Pancreas (tissue), 10 donors: ENCODE measurements around the gene USHBP1. TPM values are rescaled to one million over a fixed set of nuclear protein-coding genes. Genes with fewer than 3 reads are reported as not detected.

ENCODE experiments used
- ATAC-seq, 4 donors: fragments of 200-7000 bp; cut with Tn5 transposase; one replicate each; pipeline versions ENCODE4 v1.8.0 to v1.9.1; 2020; ENCODE audit warnings: mild to moderate bottlenecking in 4 of 4, moderate library complexity in 4 of 4
- DNase-seq, 6 donors: peaks; one replicate each; pipeline ENCODE4 v3.0.0-alpha.2; 2020
- FAIRE-seq: peaks from 2 replicates; lab custom pipeline; 2012; peaks lifted over from hg19 to GRCh38; lab: Jason Lieb, UNC
- H3K27ac ChIP-seq, 4 donors: fragments of 200-600 bp; sonication (generic); 1 replicate in 3 of 4; 2 replicates in 1 of 4; pipeline versions ENCODE4 v1.5.0 to v1.8.0; 2020
- H3K27me3 ChIP-seq, 4 donors: fragments of 200-600 bp; one replicate each; pipeline ENCODE4 v1.8.0; 2021
- H3K36me3 ChIP-seq, 3 donors: fragments of 200-600 bp; sonication (generic) in 1 of 3; one replicate each; pipeline versions ENCODE4 v1.5.0 to v1.8.0; 2020 to 2021
- H3K4me1 ChIP-seq, 3 donors: fragments of 200-600 bp; one replicate each; pipeline ENCODE4 v1.8.0; 2021
- H3K4me3 ChIP-seq, 4 donors: fragments of 200-600 bp; sonication (generic) in 2 of 4; one replicate each; pipeline versions ENCODE4 v1.5.0 to v1.8.0; 2020 to 2021
- H3K9me3 ChIP-seq, 4 donors: fragments of 200-600 bp; one replicate each; pipeline ENCODE4 v1.8.0; 2021
- WGBS, 2 donors: extraction: QIAGEN DNeasy Blood & Tissue Kit; methylation state at CpG; one replicate each; pipeline ENCODE4 v1.1.7; 2013; 5-methylcytosine and 5-hydroxymethylcytosine counted together
- intact Hi-C, 3 donors: fragments of 100-400 bp; cut with DNase I; formaldehyde crosslinking; loops; one replicate each; pipeline versions ENCODE4 v1.11.1 to v1.14.2; 2022
- polyA plus RNA-seq, 2 donors: library from polyadenylated mRNA; stranded (reverse); fragments of 200-250 nt; gene quantifications; one replicate each; pipeline ENCODE4 v1.2.3, GENCODE V29; 2013
- total RNA-seq, 6 donors: library from RNA; stranded (reverse); fragmentation: NEBNext Ultra II Directional in 4 of 6; extraction: Animal tissue kit (Norgen Biotek cat#: 25700) in 4 of 6; gene quantifications; one replicate each; pipeline versions ENCODE4 v1.2.1 to v1.2.4, GENCODE V29; 2021 to 2023
- TF ChIP-seq, protein P1 (sequence below), 4 donors: fragments of 200-600 bp; sonication (generic) in 3 of 4; IDR thresholded peaks; one replicate each; pipeline versions ENCODE4 v1.5.0 to v1.8.0; 2021; ENCODE audit warnings: antibody characterized with exemption in 4 of 4
- donor health status: healthy with polysubstance abuse.
- donor health status: DM: no; HTN: no; CAD: no; lungs with moderate emphysema.
- donor health status: DM: no; HTN: no; CAD: no.
- donor health status: control.
- donor health status: control.
- donor health status: Bipolar disorder and iron deficiency.
- donor health status: DM: yes; HTN: yes; CAD: no.
- donor health status: DM: no; HTN: no; CAD: no.
- donor health status: DM: no; HTN: no; CAD: no.
- donor health status: DM: yes; HTN: yes; CAD: no.

Gene USHBP1, protein sequence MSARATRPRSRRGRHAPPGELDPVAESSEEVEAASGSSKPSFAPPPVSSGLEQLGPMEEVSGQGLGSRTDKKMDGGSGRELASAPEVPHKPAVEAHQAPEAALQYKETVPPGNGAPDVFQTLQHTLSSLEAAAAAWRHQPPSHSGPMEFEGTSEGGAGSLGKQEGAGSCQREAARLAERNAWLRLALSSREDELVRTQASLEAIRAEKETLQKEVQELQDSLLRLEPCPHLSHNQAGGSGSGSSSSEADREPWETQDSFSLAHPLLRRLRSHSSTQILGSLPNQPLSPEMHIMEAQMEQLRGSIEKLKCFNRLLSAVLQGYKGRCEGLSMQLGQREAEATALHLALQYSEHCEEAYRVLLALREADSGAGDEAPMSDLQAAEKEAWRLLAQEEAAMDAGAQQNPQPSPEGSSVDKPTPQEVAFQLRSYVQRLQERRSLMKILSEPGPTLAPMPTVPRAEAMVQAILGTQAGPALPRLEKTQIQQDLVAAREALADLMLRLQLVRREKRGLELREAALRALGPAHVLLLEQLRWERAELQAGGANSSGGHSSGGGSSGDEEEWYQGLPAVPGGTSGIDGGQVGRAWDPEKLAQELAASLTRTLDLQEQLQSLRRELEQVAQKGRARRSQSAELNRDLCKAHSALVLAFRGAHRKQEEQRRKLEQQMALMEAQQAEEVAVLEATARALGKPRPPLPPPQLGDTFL
- total RNA-seq (1 to 10 TPM; 1.2 to 2.9 (median 1.8) TPM), polyA plus RNA-seq (10 to 100 TPM in 1 of 2 donors, 1 to 10 TPM in 1; 9.3 to 11.1 TPM)

DNA sequence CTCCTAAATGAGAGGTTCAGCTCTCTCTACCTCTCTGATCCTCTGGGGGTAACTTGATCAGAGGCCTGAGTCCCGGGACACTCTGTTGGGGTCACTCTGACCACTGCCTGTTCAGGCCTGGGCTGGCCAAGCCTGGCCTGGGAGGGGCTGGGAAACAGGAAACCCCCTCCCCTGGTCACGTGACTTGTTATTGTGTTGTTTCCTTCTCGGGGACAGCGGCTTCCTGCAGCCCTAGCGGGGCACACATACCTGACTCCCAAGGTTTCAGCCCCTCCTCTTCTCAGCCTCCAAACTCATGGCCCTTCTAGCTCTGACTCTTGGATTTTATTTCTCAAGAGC, at the start of gene USHBP1:
Gene USHBP1, minus strand, starts transcription at position 105 of the 339 bp plus-strand sequence. CDS start 446 bp downstream, outside the sequence.
- Histone ChIP-seq H3K9me3 (no peaks in the 10 kb centered on the region), H3K4me3 (no peak within 1 kb of the TSS), H3K27me3 (no peaks in the 10 kb centered on the region), H3K36me3 (no peaks in the 10 kb centered on the region), H3K4me1 (peaks cover 4 to 9% (median 8%) of the 10 kb centered on the region in 3 donors), H3K27ac (no peak within 1 kb of the TSS)
- DNase-seq (no peak), ATAC-seq (no peak), FAIRE-seq (no peak)
- WGBS, 2 donors, result 65 to 66% methylated on average over 5 of the region's 5 CpGs
- TF ChIP-seq, protein P1, sequence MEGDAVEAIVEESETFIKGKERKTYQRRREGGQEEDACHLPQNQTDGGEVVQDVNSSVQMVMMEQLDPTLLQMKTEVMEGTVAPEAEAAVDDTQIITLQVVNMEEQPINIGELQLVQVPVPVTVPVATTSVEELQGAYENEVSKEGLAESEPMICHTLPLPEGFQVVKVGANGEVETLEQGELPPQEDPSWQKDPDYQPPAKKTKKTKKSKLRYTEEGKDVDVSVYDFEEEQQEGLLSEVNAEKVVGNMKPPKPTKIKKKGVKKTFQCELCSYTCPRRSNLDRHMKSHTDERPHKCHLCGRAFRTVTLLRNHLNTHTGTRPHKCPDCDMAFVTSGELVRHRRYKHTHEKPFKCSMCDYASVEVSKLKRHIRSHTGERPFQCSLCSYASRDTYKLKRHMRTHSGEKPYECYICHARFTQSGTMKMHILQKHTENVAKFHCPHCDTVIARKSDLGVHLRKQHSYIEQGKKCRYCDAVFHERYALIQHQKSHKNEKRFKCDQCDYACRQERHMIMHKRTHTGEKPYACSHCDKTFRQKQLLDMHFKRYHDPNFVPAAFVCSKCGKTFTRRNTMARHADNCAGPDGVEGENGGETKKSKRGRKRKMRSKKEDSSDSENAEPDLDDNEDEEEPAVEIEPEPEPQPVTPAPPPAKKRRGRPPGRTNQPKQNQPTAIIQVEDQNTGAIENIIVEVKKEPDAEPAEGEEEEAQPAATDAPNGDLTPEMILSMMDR (IDR thresholded peaks at IDR 0.05), result no peak
- intact Hi-C loops, result no loop called here

DNA sequence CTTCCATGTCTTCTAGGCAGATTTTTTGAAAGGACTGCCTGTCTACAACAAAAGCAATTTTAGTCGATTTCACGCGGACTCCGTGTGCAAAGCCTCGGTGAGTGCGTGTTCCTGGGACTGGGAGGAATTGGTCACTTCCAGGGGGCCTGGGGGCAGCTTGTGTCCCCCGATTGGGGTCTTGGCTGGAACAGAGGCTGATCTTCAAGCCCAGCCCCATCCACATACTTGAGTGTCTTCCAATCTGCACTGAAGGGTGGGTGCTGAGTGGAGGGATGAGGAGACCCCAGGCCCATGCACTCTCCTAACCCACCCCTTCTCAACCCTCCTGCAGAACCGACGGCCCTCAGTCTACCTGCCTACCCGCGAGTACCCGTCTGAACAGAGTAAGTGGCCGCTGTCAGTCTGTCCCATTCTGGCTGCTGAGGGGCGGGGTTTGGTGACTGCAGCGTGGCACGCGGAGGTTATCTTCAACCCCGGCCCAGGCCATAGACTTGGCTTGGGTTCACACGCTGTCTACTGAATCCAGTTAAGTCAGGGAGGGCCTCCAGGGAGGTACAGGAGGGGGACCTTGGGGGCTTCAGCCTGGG, 49.6 kb upstream of the USHBP1 start:
- ATAC-seq (no peak), FAIRE-seq (no peak), DNase-seq (no peak)
- TF ChIP-seq, protein P1 (IDR thresholded peaks at IDR 0.05), result no peak
- no peak overlapping the region for H3K4me3 ChIP-seq
- 87% methylated on average over 19 of the region's 19 CpGs for whole genome bisulfite sequencing, 2 donors
- H3K27ac ChIP-seq, result no peak overlapping the region
- no peaks in the 10 kb centered on the region for H3K9me3 ChIP-seq
- H3K4me1 ChIP-seq, result peaks cover 0 to 4% (median 2%) of the 10 kb centered on the region in 3 donors
- peaks cover 0 to 13% (median 6%) of the 10 kb centered on the region in 3 donors for H3K36me3 ChIP-seq
- intact Hi-C loops, result no loop called here
- no peaks in the 10 kb centered on the region for H3K27me3 ChIP-seq

DNA sequence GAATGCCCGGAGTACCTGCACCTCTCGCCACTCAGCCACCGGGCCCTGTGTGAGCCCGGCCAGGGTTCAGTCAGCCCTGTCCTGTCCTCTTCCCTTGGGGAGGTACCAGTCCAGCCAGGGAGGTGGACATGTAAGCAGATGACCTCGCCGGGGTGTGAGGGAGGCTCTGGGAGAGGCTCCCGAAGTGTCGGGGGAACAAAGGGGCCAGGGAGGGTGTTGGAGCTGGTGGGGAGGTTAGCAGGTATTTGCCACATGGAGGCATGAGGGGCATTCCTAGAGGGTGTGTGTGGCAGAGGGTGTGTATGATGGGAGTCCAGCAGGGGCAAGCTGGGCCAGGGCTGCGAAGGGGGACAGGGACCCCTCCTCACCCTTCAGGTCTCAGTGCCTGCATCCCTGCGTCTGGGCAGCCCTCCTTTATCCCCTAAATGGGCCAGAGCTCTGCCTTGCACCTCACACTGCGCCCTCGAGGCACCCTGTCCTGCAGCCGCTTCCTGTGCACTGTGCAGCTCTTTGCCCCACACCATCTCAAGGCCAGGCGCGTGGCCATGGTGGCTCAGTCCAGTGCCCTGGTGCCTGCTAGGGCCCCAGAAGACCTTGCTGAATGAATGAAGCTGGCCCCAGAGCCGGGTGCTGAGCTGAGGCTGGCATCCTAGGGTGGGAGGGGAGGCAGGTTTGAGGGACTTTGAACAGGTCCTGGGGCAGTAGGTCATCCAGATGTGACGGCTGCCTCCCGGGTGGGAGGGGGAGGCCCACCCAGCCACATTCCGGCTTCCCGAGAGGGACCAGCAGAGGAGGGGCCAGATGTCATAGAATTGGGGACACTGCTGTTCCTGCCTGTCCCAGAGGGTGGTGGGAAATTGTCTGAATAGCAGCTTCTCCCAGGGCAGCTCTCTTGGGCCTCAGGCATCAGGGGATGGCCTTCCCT, 47.9 kb upstream of the USHBP1 start:
- H3K27me3 ChIP-seq, result no peaks in the 10 kb centered on the region
- TF ChIP-seq, protein P1 (IDR thresholded peaks at IDR 0.05), result no peak
- FAIRE-seq (no peak), ATAC-seq (no peak), DNase-seq (no peak)
- H3K27ac ChIP-seq, result peak overlapping the region in 2 of 4 donors; percentile 55 to 60
- H3K9me3 ChIP-seq, result no peaks in the 10 kb centered on the region
- H3K36me3 ChIP-seq, result peaks cover 0 to 13% (median 6%) of the 10 kb centered on the region in 3 donors
- no peak overlapping the region for H3K4me3 ChIP-seq
- 79 to 85% methylated on average over 20 of the region's 20 CpGs for WGBS, 2 donors
- intact Hi-C loops, result no loop called here
- peaks cover 0 to 4% (median 2%) of the 10 kb centered on the region in 3 donors for H3K4me1 ChIP-seq

DNA sequence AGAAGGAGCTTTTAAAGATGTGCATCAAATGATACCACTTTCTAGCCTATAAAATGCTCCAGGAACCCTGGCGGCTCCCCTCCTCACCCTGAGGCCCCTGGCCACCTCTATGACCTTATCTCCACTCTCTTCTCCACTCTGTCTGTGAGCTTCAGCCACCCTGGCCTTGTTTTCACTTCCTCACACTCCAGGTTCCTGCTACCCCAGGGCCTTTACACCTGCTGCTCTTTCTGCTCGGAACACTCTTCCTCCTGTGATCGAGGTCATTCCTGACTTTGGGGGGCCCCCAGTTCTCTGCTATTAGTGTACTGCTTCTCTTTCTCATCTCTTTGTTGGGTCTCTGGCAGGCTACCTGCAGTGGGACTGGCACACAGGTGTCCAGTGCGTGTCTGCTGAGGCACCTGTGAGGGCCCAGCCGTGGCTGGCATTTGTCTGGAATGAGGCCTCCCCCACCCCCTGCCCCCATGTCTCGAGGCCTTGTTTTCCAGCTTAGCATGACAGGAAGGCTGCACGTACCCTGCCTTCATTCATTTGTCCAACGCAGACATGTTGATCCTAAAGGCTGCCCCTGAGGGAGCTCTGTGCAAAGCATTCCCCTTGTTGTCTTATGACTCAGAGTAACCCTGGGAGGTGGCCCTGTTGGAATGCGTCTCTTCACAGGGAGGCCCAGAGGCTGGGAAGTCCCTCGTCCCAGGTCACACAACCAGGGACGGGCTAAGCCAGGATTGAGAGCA, 47.1 kb upstream of the USHBP1 start:
- DNase-seq (no peak), FAIRE-seq (no peak), ATAC-seq (peak in 1 of 4 donors; percentile 12)
- Histone ChIP-seq H3K4me3 (no peak overlapping the region), H3K27ac (peak overlapping the region in 2 of 4 donors; percentile 55 to 60), H3K9me3 (no peaks in the 10 kb centered on the region), H3K27me3 (no peaks in the 10 kb centered on the region), H3K36me3 (peaks cover 0 to 13% (median 6%) of the 10 kb centered on the region in 3 donors), H3K4me1 (peaks cover 0 to 7% (median 5%) of the 10 kb centered on the region in 3 donors)
- intact Hi-C loops, result no loop called here
- WGBS, 2 donors, result 73 to 78% methylated on average over 11 of the region's 11 CpGs
- TF ChIP-seq, protein P1 (IDR thresholded peaks at IDR 0.05), result no peak
